ENCODE data around the gene COX7A1.

DNA sequence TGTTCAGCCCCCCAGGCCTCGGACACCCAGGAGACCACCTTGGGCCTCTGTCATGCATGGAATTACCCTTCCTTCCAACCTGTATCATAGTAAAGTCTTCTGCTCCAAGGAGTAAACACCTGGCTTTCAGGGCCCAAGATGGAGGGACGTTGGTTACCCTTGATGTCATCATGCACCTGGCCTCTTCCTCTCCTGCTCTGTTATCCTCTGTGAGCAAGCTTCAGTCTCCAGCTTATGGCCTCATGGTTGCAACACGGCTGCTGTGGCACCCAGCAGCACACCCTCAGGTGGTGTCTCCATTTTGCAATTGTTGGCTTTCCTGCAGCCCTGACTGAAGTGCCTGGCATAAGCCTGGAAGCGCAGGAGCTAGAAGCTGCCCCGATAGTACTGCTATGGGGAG, 45.3 kb downstream of the COX7A1 start:
- TF ChIP-seq, protein P1, sequence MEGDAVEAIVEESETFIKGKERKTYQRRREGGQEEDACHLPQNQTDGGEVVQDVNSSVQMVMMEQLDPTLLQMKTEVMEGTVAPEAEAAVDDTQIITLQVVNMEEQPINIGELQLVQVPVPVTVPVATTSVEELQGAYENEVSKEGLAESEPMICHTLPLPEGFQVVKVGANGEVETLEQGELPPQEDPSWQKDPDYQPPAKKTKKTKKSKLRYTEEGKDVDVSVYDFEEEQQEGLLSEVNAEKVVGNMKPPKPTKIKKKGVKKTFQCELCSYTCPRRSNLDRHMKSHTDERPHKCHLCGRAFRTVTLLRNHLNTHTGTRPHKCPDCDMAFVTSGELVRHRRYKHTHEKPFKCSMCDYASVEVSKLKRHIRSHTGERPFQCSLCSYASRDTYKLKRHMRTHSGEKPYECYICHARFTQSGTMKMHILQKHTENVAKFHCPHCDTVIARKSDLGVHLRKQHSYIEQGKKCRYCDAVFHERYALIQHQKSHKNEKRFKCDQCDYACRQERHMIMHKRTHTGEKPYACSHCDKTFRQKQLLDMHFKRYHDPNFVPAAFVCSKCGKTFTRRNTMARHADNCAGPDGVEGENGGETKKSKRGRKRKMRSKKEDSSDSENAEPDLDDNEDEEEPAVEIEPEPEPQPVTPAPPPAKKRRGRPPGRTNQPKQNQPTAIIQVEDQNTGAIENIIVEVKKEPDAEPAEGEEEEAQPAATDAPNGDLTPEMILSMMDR (IDR thresholded peaks at IDR 0.05), result no peak
- no peak for TF ChIP-seq POLR2A (IDR thresholded peaks at IDR 0.05)

Data from heart left ventricle (tissue), 13 donors.